K562 (cell line): ENCODE data around the gene ZNF865. TPM values are rescaled to one million over a fixed set of nuclear protein-coding genes. Genes with fewer than 3 reads are reported as not detected.

Experiments
- ATF1 ChIP-seq, 2 experiments: fragments of 450-650 bp in 1 of 2; IDR thresholded peaks; 2 replicates each; pipeline ENCODE4 v1.6.1; 2016; ENCODE audit warnings: missing compliant biosample characterization in 1 of 2, missing genetic modification characterization in 1 of 2
- CBX2 ChIP-seq: fragments of 200-600 bp; sonication (generic); IDR thresholded peaks from one replicate; pipeline ENCODE4 v1.6.1; 2012; ENCODE audit warnings: mild to moderate bottlenecking, low read length, inconsistent platforms; ENCODE audit not compliant: insufficient read depth, poor library complexity, severe bottlenecking
- ELK1 ChIP-seq: sonication (generic); formaldehyde crosslinking; IDR thresholded peaks from 2 replicates; pipeline ENCODE4 v1.8.1; 2022; ENCODE audit warnings: missing genetic modification reagents
- FUS ChIP-seq: fragments of 200-400 bp; formaldehyde crosslinking; optimal IDR thresholded peaks from 2 replicates; pipeline ENCODE3; 2017; ENCODE audit warnings: low read depth, low read length
- KDM2B ChIP-seq: fragments of 250-450 bp; sonication (Bioruptor Pico); IDR thresholded peaks from 2 replicates; pipeline ENCODE4 v1.8.0; 2021; ENCODE audit warnings: mild to moderate bottlenecking, moderate library complexity
- LCOR ChIP-seq: sonication (generic); formaldehyde crosslinking; IDR thresholded peaks from 2 replicates; pipeline ENCODE4 v1.8.0; 2022; ENCODE audit warnings: mild to moderate bottlenecking, missing genetic modification reagents
- MIER1 ChIP-seq: fragments of 450-650 bp; IDR thresholded peaks from 2 replicates; pipeline ENCODE4 v1.6.1; 2016; ENCODE audit warnings: antibody characterized with exemption, mild to moderate bottlenecking, low read depth
- PBX2 ChIP-seq, 2 experiments: IDR thresholded peaks in 1 of 2; conservative IDR thresholded peaks in 1 of 2; 2 replicates each; pipeline ENCODE4 v1.6.1; 2016; ENCODE audit warnings: low read depth in 2 of 2, mild to moderate bottlenecking in 1 of 2, missing compliant biosample characterization in 1 of 2, missing genetic modification characterization in 1 of 2, moderate library complexity in 1 of 2
- PHF8 ChIP-seq: fragments of 200-600 bp; sonication (generic); IDR thresholded peaks from 2 replicates; pipeline ENCODE4 v1.6.1; 2012; ENCODE audit warnings: mixed run types, mild to moderate bottlenecking, inconsistent platforms, low read length, moderate library complexity, borderline replicate concordance
- POLR2G ChIP-seq: fragments of 200-400 bp; formaldehyde crosslinking; IDR thresholded peaks from 2 replicates; pipeline ENCODE4 v1.6.1; 2017; ENCODE audit warnings: low read depth, mild to moderate bottlenecking, antibody characterized with exemption, low read length, moderate library complexity
- POLR2H ChIP-seq: IDR thresholded peaks from 2 replicates; pipeline ENCODE4 v1.6.1; 2016; ENCODE audit warnings: missing genetic modification characterization, low read depth, mild to moderate bottlenecking, control low read depth, missing compliant biosample characterization, moderate library complexity
- XRCC3 ChIP-seq: fragments of 450-650 bp; IDR thresholded peaks from 2 replicates; pipeline ENCODE4 v1.6.1; 2017; ENCODE audit warnings: mild to moderate bottlenecking, moderate library complexity
- ZBTB11 ChIP-seq, 3 experiments: fragments of 200-800 bp in 1 of 3; fragments of 250-450 bp in 1 of 3; fragments of 450-650 bp in 1 of 3; sonication (Bioruptor Pico) in 1 of 3; sonication (Bioruptor generic) in 1 of 3; formaldehyde crosslinking in 1 of 3; IDR thresholded peaks; 2 replicates each; pipeline versions ENCODE4 v1.6.1 to v1.8.0; 2016 to 2022; ENCODE audit warnings: mild to moderate bottlenecking in 2 of 3, missing genetic modification characterization in 2 of 3, missing compliant biosample characterization in 1 of 3, moderate library complexity in 1 of 3
- ZNF699 ChIP-seq: fragments of 250-450 bp; sonication (Bioruptor Pico); IDR thresholded peaks from 2 replicates; pipeline ENCODE4 v1.8.0; 2021; ENCODE audit warnings: mild to moderate bottlenecking, moderate library complexity; ENCODE audit not compliant: insufficient replicate concordance
- ZNF707 ChIP-seq: fragments of 250-450 bp; sonication (Bioruptor Pico); conservative IDR thresholded peaks from 2 replicates; pipeline ENCODE4 v1.8.0; 2022; ENCODE audit warnings: inconsistent platforms, mild to moderate bottlenecking, moderate library complexity
- ZNF717 ChIP-seq: fragments of 250-450 bp; sonication (Bioruptor Pico); IDR thresholded peaks from 2 replicates; pipeline ENCODE4 v1.5.0; 2021
- ZNF76 ChIP-seq: fragments of 250-450 bp; sonication (Bioruptor Pico); IDR thresholded peaks from 2 replicates; pipeline ENCODE4 v1.4.0; 2020; ENCODE audit warnings: mild to moderate bottlenecking, moderate library complexity, borderline replicate concordance
- polyA plus RNA-seq, 8 experiments: library from polyadenylated mRNA; depleted of rRNA in 4 of 8; stranded (reverse) in 5 of 8; unstranded in 3 of 8; fragments of >200 nt; fragmentation: Nextera tagmentation in 2 of 8; fragmentation: Illumina TruSeq in 1 of 8; extraction: Ambion mirVana in 2 of 8; extraction: Trizol in 1 of 8; gene quantifications; 2 replicates each; pipeline versions ENCODE4 v1.2.1 to v1.2.3, GENCODE V29; 2011 to 2014; ENCODE audit warnings: inconsistent platforms in 1 of 8, missing spikeins in 1 of 8
- total RNA-seq, 7 experiments: library from RNA; depleted of rRNA in 6 of 7; stranded (reverse); fragments of >200 nt in 6 of 7; fragmentation: Illumina TruSeq in 2 of 7; extraction: Trizol in 2 of 7; gene quantifications; 2 replicates each; pipeline versions ENCODE4 v1.2.1 to v1.2.3, GENCODE V29; 2011 to 2021; ENCODE audit warnings: low replicate concordance in 1 of 7

Gene ZNF865
- total and polyA plus RNA-seq, 9 of the 15 experiments (the other 6 are each of a cell fraction or from before 2014, with no cell fraction given) = 0.40 to 18.8 (median 1.6) TPM; not detected in 2

GRCh38 chr19:55647732-55648584 lies 42.5 kb downstream of the ZNF865 start, which contains the start of gene CCDC106 (continued):
- TF ChIP-seq ELK1 (CRISPR knock-in tag) (no peak), PBX2 (CRISPR knock-in tag; IDR thresholded peaks at IDR 0.05; ENCODE audit: low read depth) (no peak), PBX2 (tag; conservative IDR thresholded peaks at IDR 0.05; ENCODE audit: low read depth) (no peak), PHF8 (peak; percentile 48; the same call in 1 of the 2 replicates), KDM2B (CRISPR knock-in tag) (no peak), ZNF717 (CRISPR knock-in tag) (no peak), FUS (no peak), ZNF707 (CRISPR knock-in tag) (no peak), ZNF76 (CRISPR knock-in tag) (no peak), ZBTB11 (CRISPR knock-in tag; IDR thresholded peaks at IDR 0.05) (peak in 1 of 3 experiments; percentile 87; a peak in 2 of 6 replicates), ATF1 (CRISPR knock-in tag; IDR thresholded peaks at IDR 0.05) (no peak), ATF1 (tag; IDR thresholded peaks at IDR 0.05) (peak; percentile 59), ZNF699 (CRISPR knock-in tag) (no peak), POLR2H (tag) (no peak), POLR2G (peak; percentile 81), MIER1 (no peak), XRCC3 (no peak), LCOR (CRISPR knock-in tag) (no peak), CBX2 (no peak)
